ENCODE results near the gene CACNB1.

CACNB1 gene

DNA sequence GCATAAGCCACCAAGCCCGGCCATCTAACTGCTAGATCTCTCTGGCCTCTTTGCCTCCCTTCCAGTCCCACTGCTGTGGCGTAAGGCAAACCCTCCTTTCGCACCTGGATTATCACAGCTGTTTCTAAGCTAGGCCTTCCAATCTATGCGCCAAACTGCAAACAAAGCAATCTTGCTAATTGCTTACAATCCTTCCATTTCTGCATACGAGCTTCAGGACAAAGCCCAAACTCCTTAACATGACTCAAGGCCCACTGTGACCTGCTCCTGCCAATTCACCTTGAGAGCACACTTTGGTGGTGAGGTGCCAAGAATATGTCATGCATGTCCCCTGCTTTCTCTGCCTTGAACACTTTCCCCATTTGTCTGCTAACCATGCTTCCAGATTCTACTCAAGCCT lies 25.5 kb downstream of the CACNB1 start:
- TF ChIP-seq, protein P1, sequence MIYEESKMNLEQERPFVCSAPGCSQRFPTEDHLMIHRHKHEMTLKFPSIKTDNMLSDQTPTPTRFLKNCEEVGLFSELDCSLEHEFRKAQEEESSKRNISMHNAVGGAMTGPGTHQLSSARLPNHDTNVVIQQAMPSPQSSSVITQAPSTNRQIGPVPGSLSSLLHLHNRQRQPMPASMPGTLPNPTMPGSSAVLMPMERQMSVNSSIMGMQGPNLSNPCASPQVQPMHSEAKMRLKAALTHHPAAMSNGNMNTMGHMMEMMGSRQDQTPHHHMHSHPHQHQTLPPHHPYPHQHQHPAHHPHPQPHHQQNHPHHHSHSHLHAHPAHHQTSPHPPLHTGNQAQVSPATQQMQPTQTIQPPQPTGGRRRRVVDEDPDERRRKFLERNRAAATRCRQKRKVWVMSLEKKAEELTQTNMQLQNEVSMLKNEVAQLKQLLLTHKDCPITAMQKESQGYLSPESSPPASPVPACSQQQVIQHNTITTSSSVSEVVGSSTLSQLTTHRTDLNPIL (CRISPR knock-in tag; IDR thresholded peaks at IDR 0.05; ENCODE audit: low read depth), result no peak
- TF ChIP-seq CSDC2 (CRISPR knock-in tag; IDR thresholded peaks at IDR 0.05) (no peak), TSHZ2 (CRISPR knock-in tag; IDR thresholded peaks at IDR 0.05) (no peak), TCF4 (CRISPR knock-in tag; IDR thresholded peaks at IDR 0.05; ENCODE audit: borderline replicate concordance) (no peak), ZFP30 (CRISPR knock-in tag; IDR thresholded peaks at IDR 0.05) (no peak), ZFP3 (CRISPR knock-in tag; IDR thresholded peaks at IDR 0.05) (no peak), OSR1 (CRISPR knock-in tag; IDR thresholded peaks at IDR 0.05) (no peak)
- TF ChIP-seq, protein P2, sequence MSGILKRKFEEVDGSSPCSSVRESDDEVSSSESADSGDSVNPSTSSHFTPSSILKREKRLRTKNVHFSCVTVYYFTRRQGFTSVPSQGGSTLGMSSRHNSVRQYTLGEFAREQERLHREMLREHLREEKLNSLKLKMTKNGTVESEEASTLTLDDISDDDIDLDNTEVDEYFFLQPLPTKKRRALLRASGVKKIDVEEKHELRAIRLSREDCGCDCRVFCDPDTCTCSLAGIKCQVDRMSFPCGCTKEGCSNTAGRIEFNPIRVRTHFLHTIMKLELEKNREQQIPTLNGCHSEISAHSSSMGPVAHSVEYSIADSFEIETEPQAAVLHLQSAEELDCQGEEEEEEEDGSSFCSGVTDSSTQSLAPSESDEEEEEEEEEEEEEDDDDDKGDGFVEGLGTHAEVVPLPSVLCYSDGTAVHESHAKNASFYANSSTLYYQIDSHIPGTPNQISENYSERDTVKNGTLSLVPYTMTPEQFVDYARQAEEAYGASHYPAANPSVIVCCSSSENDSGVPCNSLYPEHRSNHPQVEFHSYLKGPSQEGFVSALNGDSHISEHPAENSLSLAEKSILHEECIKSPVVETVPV (CRISPR knock-in tag; IDR thresholded peaks at IDR 0.05), result no peak
- TF ChIP-seq, protein P3, sequence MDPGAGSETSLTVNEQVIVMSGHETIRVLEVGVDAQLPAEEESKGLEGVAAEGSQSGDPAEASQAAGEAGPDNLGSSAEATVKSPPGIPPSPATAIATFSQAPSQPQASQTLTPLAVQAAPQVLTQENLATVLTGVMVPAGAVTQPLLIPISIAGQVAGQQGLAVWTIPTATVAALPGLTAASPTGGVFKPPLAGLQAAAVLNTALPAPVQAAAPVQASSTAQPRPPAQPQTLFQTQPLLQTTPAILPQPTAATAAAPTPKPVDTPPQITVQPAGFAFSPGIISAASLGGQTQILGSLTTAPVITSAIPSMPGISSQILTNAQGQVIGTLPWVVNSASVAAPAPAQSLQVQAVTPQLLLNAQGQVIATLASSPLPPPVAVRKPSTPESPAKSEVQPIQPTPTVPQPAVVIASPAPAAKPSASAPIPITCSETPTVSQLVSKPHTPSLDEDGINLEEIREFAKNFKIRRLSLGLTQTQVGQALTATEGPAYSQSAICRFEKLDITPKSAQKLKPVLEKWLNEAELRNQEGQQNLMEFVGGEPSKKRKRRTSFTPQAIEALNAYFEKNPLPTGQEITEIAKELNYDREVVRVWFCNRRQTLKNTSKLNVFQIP (CRISPR knock-in tag; IDR thresholded peaks at IDR 0.05; ENCODE audit: borderline replicate concordance, low read depth), result no peak
- ATAC-seq, result no peak

DNA sequence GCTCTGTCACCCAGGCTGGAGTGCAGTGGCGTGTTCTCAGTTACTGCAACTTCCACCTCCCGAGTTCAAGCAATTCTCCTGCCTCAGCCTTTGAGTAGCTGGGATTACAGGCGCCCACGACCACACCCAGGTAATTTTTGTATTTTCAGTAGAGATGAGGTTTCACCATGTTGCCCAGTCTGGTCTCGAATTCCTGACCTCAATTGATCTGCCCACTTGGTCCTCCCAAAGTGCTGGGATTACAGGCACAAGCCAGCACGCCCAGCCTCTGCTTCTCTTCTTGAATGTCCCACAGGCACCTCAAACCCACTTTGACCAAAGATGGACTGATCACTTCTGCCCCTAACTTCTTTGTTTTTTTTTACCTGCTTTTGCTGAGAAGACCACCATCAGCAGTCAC lies 26.9 kb downstream of the CACNB1 start:
- ATAC-seq, result no peak
- no peak for TF ChIP-seq ZNF565 (CRISPR knock-in tag; conservative IDR thresholded peaks at IDR 0.05; ENCODE audit: low read depth)
- TF ChIP-seq, protein P2 (CRISPR knock-in tag; IDR thresholded peaks at IDR 0.05), result no peak
- TF ChIP-seq, protein P1 (CRISPR knock-in tag; IDR thresholded peaks at IDR 0.05; ENCODE audit: low read depth), result no peak
- no peak for TF ChIP-seq GLIS3 (CRISPR knock-in tag; IDR thresholded peaks at IDR 0.05)
- TF ChIP-seq TSHZ2 (CRISPR knock-in tag; IDR thresholded peaks at IDR 0.05), result no peak
- TF ChIP-seq BACH2 (CRISPR knock-in tag; IDR thresholded peaks at IDR 0.05; ENCODE audit: borderline replicate concordance), result no peak
- TF ChIP-seq ESRRG (CRISPR knock-in tag; IDR thresholded peaks at IDR 0.05), result no peak
- no peak for TF ChIP-seq SNAI2 (CRISPR knock-in tag; IDR thresholded peaks at IDR 0.05)
- TF ChIP-seq OSR1 (CRISPR knock-in tag; IDR thresholded peaks at IDR 0.05), result no peak
- no peak for TF ChIP-seq ZC3H10 (CRISPR knock-in tag; IDR thresholded peaks at IDR 0.05)
- TF ChIP-seq ZFP3 (CRISPR knock-in tag; IDR thresholded peaks at IDR 0.05), result no peak
- no peak for TF ChIP-seq ARNTL (CRISPR knock-in tag; IDR thresholded peaks at IDR 0.05; ENCODE audit: borderline replicate concordance, low read depth)
- no peak for TF ChIP-seq TCF4 (CRISPR knock-in tag; IDR thresholded peaks at IDR 0.05; ENCODE audit: borderline replicate concordance)
- TF ChIP-seq ZFP30 (CRISPR knock-in tag; IDR thresholded peaks at IDR 0.05), result no peak
- TF ChIP-seq, protein P4, sequence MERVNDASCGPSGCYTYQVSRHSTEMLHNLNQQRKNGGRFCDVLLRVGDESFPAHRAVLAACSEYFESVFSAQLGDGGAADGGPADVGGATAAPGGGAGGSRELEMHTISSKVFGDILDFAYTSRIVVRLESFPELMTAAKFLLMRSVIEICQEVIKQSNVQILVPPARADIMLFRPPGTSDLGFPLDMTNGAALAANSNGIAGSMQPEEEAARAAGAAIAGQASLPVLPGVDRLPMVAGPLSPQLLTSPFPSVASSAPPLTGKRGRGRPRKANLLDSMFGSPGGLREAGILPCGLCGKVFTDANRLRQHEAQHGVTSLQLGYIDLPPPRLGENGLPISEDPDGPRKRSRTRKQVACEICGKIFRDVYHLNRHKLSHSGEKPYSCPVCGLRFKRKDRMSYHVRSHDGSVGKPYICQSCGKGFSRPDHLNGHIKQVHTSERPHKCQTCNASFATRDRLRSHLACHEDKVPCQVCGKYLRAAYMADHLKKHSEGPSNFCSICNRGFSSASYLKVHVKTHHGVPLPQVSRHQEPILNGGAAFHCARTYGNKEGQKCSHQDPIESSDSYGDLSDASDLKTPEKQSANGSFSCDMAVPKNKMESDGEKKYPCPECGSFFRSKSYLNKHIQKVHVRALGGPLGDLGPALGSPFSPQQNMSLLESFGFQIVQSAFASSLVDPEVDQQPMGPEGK (CRISPR knock-in tag; IDR thresholded peaks at IDR 0.05; ENCODE audit: borderline replicate concordance), result no peak
- no peak for TF ChIP-seq ZNF8 (CRISPR knock-in tag; IDR thresholded peaks at IDR 0.05)
- TF ChIP-seq RARB (CRISPR knock-in tag; IDR thresholded peaks at IDR 0.05), result no peak
- TF ChIP-seq CSDC2 (CRISPR knock-in tag; IDR thresholded peaks at IDR 0.05), result no peak
- TF ChIP-seq ZNF70 (CRISPR knock-in tag; IDR thresholded peaks at IDR 0.05), result no peak
- no peak for TF ChIP-seq ISL1 (CRISPR knock-in tag; IDR thresholded peaks at IDR 0.05)

Measured in SK-N-SH treated with all-trans-retinoic acid at 6 μM for 48 hours (cell line).